Ectodermal cell (in vitro differentiated cells): ENCODE data around the gene AGPAT3.

Experiments
- H3K27ac ChIP-seq: 2 replicates; pipeline ENCODE4 v1.7.0; 2013; ENCODE audit warnings: mild to moderate bottlenecking, low read depth, low read length; ENCODE audit not compliant: insufficient read depth, poor library complexity, severe bottlenecking
- H3K27me3 ChIP-seq: 2 replicates; pipeline ENCODE4 v1.7.0; 2013; ENCODE audit warnings: mild to moderate bottlenecking, low read length; ENCODE audit not compliant: insufficient read depth, control insufficient read depth, poor library complexity, severe bottlenecking
- H3K36me3 ChIP-seq: one replicate; pipeline ENCODE4 v1.7.0; 2013; ENCODE audit warnings: low read length; ENCODE audit not compliant: control insufficient read depth, insufficient read depth
- H3K4me1 ChIP-seq: one replicate; pipeline ENCODE4 v1.7.0; 2013; ENCODE audit warnings: low read length; ENCODE audit not compliant: control insufficient read depth, insufficient read depth
- H3K4me3 ChIP-seq: 2 replicates; pipeline ENCODE4 v1.7.0; 2013; ENCODE audit warnings: low read depth, low read length, control low read depth; ENCODE audit not compliant: insufficient read depth
- H3K9me3 ChIP-seq: 2 replicates; pipeline ENCODE4 v1.7.0; 2013; ENCODE audit warnings: mild to moderate bottlenecking, low read length, moderate library complexity; ENCODE audit not compliant: control insufficient read depth
- WGBS, 2 experiments: methylation state at CpG; one replicate each; pipeline ENCODE4 v1.1.7; 2013; ENCODE audit warnings: missing lambda C conversion rate in 2 of 2; 5-methylcytosine and 5-hydroxymethylcytosine counted together

AGPAT3 gene

GRCh38 chr21:43912910-43913309 lies 47.9 kb downstream of the AGPAT3 start:
- Histone ChIP-seq H3K36me3 (no peaks in the 10 kb centered on the region), H3K27ac (no peak overlapping the region), H3K4me3 (no peak overlapping the region), H3K4me1 (peaks cover 9% of the 10 kb centered on the region), H3K9me3 (no peaks in the 10 kb centered on the region), H3K27me3 (no peaks in the 10 kb centered on the region)
- 89 to 94% methylated on average over 3 of the region's 3 CpGs for WGBS, 2 experiments

GRCh38 chr21:43913928-43914327 lies 48.9 kb downstream of the AGPAT3 start:
- Histone ChIP-seq H3K27me3 (no peaks in the 10 kb centered on the region), H3K27ac (no peak overlapping the region)
- WGBS, 2 experiments: 79 to 88% methylated on average over 6 of the region's 6 CpGs

GRCh38 chr21:43916076-43916475 lies 51.1 kb downstream of the AGPAT3 start:
- Histone ChIP-seq H3K27me3 (no peaks in the 10 kb centered on the region), H3K9me3 (no peaks in the 10 kb centered on the region), H3K27ac (no peak overlapping the region), H3K4me1 (peaks cover 10% of the 10 kb centered on the region), H3K36me3 (no peaks in the 10 kb centered on the region), H3K4me3 (no peak overlapping the region)
- 94 to 99% methylated on average over 9 of the region's 9 CpGs for WGBS, 2 experiments

More at GRCh38 chr21:43913928-43914327, 48.9 kb downstream of the AGPAT3 start:
- Histone ChIP-seq H3K4me3 (no peak overlapping the region), H3K36me3 (no peaks in the 10 kb centered on the region), H3K9me3 (no peaks in the 10 kb centered on the region), H3K4me1 (peaks cover 5% of the 10 kb centered on the region)

- Histone ChIP-seq H3K9me3 (no peaks in the 10 kb centered on the region), H3K27me3 (no peaks in the 10 kb centered on the region), H3K4me1 (peaks cover 17% of the 10 kb centered on the region), H3K27ac (no peak overlapping the region), H3K36me3 (no peaks in the 10 kb centered on the region), H3K4me3 (no peak overlapping the region)
- 85 to 86% methylated on average over 35 of the region's 35 CpGs for WGBS, 2 experiments
These were observed 51.9 kb downstream of the AGPAT3 start for GRCh38 chr21:43916691-43917514.

- no peaks in the 10 kb centered on the region for H3K27me3 ChIP-seq
These were observed 52.7 kb downstream of the AGPAT3 start for GRCh38 chr21:43917515-43918384.

GRCh38 chr21:43918385-43918947 lies 53.4 kb downstream of the AGPAT3 start:
- H3K9me3 ChIP-seq: no peaks in the 10 kb centered on the region
- no peak overlapping the region for H3K27ac ChIP-seq
- H3K36me3 ChIP-seq: no peaks in the 10 kb centered on the region
- H3K27me3 ChIP-seq: no peaks in the 10 kb centered on the region
- WGBS, 2 experiments: 94 to 96% methylated on average over 9 of the region's 9 CpGs
- H3K4me3 ChIP-seq: no peak overlapping the region
- H3K4me1 ChIP-seq: peaks cover 26% of the 10 kb centered on the region

More at GRCh38 chr21:43917515-43918384, 52.7 kb downstream of the AGPAT3 start:
- Histone ChIP-seq H3K4me1 (peaks cover 25% of the 10 kb centered on the region), H3K4me3 (no peak overlapping the region), H3K27ac (no peak overlapping the region), H3K9me3 (no peaks in the 10 kb centered on the region), H3K36me3 (no peaks in the 10 kb centered on the region)
- WGBS, 2 experiments: 91 to 93% methylated on average over 12 of the region's 12 CpGs

- Histone ChIP-seq H3K36me3 (no peaks in the 10 kb centered on the region), H3K4me1 (peaks cover 26% of the 10 kb centered on the region), H3K4me3 (no peak overlapping the region), H3K27me3 (no peaks in the 10 kb centered on the region), H3K27ac (no peak overlapping the region), H3K9me3 (no peaks in the 10 kb centered on the region)
- WGBS, 2 experiments: 92 to 95% methylated on average over 7 of the region's 7 CpGs
These were observed 54.3 kb downstream of the AGPAT3 start for GRCh38 chr21:43919283-43919682.

GRCh38 chr21:43919871-43920801 lies 55.1 kb downstream of the AGPAT3 start:
- Histone ChIP-seq H3K27ac (no peak overlapping the region), H3K27me3 (no peaks in the 10 kb centered on the region), H3K4me1 (peaks cover 31% of the 10 kb centered on the region), H3K36me3 (no peaks in the 10 kb centered on the region), H3K9me3 (no peaks in the 10 kb centered on the region), H3K4me3 (no peak overlapping the region)
- WGBS, 2 experiments: 67 to 70% methylated on average over 25 of the region's 25 CpGs

GRCh38 chr21:43921571-43921978 lies 56.6 kb downstream of the AGPAT3 start:
- Histone ChIP-seq H3K36me3 (no peaks in the 10 kb centered on the region), H3K27me3 (no peaks in the 10 kb centered on the region), H3K4me3 (no peak overlapping the region), H3K9me3 (no peaks in the 10 kb centered on the region), H3K4me1 (peaks cover 33% of the 10 kb centered on the region), H3K27ac (no peak overlapping the region)
- WGBS, 2 experiments: 18 to 24% methylated on average over 8 to 10 of the region's 10 CpGs
